Brain microvascular endothelial cell (primary cell): Measurements from ENCODE around the gene TULP1.

Source experiments
- DNase-seq: peaks from one replicate; pipeline ENCODE4 v3.0.0-alpha.2; 2020
- H3K27ac ChIP-seq: fragments of 250-450 bp; sonication (Bioruptor Pico); 2 replicates; pipeline ENCODE4 v1.5.1; 2020; ENCODE audit warnings: mild to moderate bottlenecking, moderate library complexity
- H3K27me3 ChIP-seq: fragments of 250-450 bp; sonication (Bioruptor Pico); replicated peaks from 2 replicates; pipeline ENCODE4 v1.5.1; 2020; ENCODE audit warnings: mild to moderate bottlenecking
- H3K36me3 ChIP-seq: fragments of 250-450 bp; sonication (Bioruptor Pico); replicated peaks from 2 replicates; pipeline ENCODE4 v1.5.1; 2020; ENCODE audit warnings: mild to moderate bottlenecking
- H3K4me3 ChIP-seq: 2 replicates; pipeline ENCODE4 v1.5.1; 2011; ENCODE audit warnings: low read depth, mild to moderate bottlenecking, control low read depth, low read length, moderate library complexity
- CTCF ChIP-seq: IDR thresholded peaks from 2 replicates; pipeline ENCODE4 v1.5.1; 2011; ENCODE audit warnings: low read depth, mild to moderate bottlenecking, moderate library complexity, low read length, control low read depth, inconsistent platforms; ENCODE audit errors: missing control alignments
- in situ Hi-C: cut with HindIII; loops from 2 replicates; pipeline ENCODE4 v1.10.0; 2017; ENCODE audit warnings: low sequenced_read_pairs, low pct_ligation_motif_present

TULP1 gene

GRCh38 chr6:35512740-35513139, at the start of gene TULP1:
TULP1 (minus strand) TSS chr6:35512896; CDS start chr6:35512858, 38 bp downstream.
- H3K27ac ChIP-seq: no peak within 1 kb of the TSS
- peaks cover 9% of the 10 kb centered on the region for H3K27me3 ChIP-seq
- in situ Hi-C loops: no loop called here
- H3K36me3 ChIP-seq: no peaks in the 10 kb centered on the region
- H3K4me3 ChIP-seq: peak within 1 kb of the TSS; percentile 30
- DNase-seq: no peak
- TF ChIP-seq CTCF: no peak

- Histone ChIP-seq H3K4me3 (no peak overlapping the region), H3K27me3 (peaks cover 3% of the 10 kb centered on the region), H3K27ac (no peak overlapping the region), H3K36me3 (no peaks in the 10 kb centered on the region)
- TF ChIP-seq CTCF: no peak
- in situ Hi-C loops: no loop called here
- peak; percentile 51 for DNase-seq
Observed at GRCh38 chr6:35562060-35562459, 49.4 kb upstream of the TULP1 start.

GRCh38 chr6:35561113-35561512, 48.4 kb upstream of the TULP1 start:
- H3K27ac ChIP-seq: no peak overlapping the region
- no peak for TF ChIP-seq CTCF
- no peaks in the 10 kb centered on the region for H3K36me3 ChIP-seq
- in situ Hi-C loops: no loop called here
- H3K4me3 ChIP-seq: no peak overlapping the region
- H3K27me3 ChIP-seq: peaks cover 3% of the 10 kb centered on the region
- DNase-seq: no peak

- H3K4me3 ChIP-seq: no peak overlapping the region
- H3K27me3 ChIP-seq: no peaks in the 10 kb centered on the region
- in situ Hi-C loops: no loop called here
- no peaks in the 10 kb centered on the region for H3K36me3 ChIP-seq
- DNase-seq: no peak
- no peak overlapping the region for H3K27ac ChIP-seq
- no peak for TF ChIP-seq CTCF
Observed at GRCh38 chr6:35558571-35558970, 45.9 kb upstream of the TULP1 start.

- Histone ChIP-seq H3K27me3 (no peaks in the 10 kb centered on the region), H3K4me3 (no peak overlapping the region), H3K27ac (no peak overlapping the region), H3K36me3 (no peaks in the 10 kb centered on the region)
- no peak for DNase-seq
- in situ Hi-C loops: no loop called here
- no peak for TF ChIP-seq CTCF
Observed at GRCh38 chr6:35557239-35557638, 44.5 kb upstream of the TULP1 start.

GRCh38 chr6:35554811-35555210, 42.1 kb upstream of the TULP1 start:
- TF ChIP-seq CTCF: no peak
- no peak overlapping the region for H3K27ac ChIP-seq
- in situ Hi-C loops: no loop called here
- H3K36me3 ChIP-seq: no peaks in the 10 kb centered on the region
- no peaks in the 10 kb centered on the region for H3K27me3 ChIP-seq
- H3K4me3 ChIP-seq: no peak overlapping the region
- DNase-seq: no peak
